Lower leg skin (tissue), 3 donors: Measurements from ENCODE around the gene COL21A1.

Experiments used
- POLR2A ChIP-seq, 2 donors: fragments of 450-650 bp; IDR thresholded peaks; one replicate each; pipeline ENCODE4 v1.6.1; 2016 to 2017; ENCODE audit warnings: antibody characterized with exemption in 2 of 2, mild to moderate bottlenecking in 1 of 2, moderate library complexity in 1 of 2
- TF ChIP-seq, protein P1 (sequence below), 3 donors: fragments of 450-650 bp; IDR thresholded peaks; one replicate each; pipeline ENCODE4 v1.5.1; 2016; ENCODE audit warnings: antibody characterized with exemption in 3 of 3, mild to moderate bottlenecking in 3 of 3, moderate library complexity in 2 of 3

DNA sequence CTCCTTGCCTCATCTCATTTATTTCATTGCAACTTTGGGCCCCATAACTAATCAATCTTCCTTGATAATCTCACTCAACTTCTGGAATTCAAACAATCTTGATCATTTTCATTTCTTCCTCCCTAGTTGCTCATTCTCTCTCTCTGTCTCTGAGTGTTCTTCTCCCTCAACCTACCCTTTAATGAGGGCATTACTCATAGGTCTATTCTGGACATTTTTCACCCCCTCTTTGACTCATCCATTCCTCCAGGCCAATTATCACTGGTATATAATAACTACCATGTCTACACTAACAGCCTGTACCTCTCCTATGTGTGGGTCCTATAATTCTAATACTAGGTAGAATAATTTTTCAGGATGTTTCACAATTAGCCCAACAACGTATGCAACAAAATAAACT, 78.8 kb downstream of the COL21A1 start:
- TF ChIP-seq, protein P1, sequence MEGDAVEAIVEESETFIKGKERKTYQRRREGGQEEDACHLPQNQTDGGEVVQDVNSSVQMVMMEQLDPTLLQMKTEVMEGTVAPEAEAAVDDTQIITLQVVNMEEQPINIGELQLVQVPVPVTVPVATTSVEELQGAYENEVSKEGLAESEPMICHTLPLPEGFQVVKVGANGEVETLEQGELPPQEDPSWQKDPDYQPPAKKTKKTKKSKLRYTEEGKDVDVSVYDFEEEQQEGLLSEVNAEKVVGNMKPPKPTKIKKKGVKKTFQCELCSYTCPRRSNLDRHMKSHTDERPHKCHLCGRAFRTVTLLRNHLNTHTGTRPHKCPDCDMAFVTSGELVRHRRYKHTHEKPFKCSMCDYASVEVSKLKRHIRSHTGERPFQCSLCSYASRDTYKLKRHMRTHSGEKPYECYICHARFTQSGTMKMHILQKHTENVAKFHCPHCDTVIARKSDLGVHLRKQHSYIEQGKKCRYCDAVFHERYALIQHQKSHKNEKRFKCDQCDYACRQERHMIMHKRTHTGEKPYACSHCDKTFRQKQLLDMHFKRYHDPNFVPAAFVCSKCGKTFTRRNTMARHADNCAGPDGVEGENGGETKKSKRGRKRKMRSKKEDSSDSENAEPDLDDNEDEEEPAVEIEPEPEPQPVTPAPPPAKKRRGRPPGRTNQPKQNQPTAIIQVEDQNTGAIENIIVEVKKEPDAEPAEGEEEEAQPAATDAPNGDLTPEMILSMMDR (IDR thresholded peaks at IDR 0.05): no peak
- TF ChIP-seq POLR2A (IDR thresholded peaks at IDR 0.05): no peak
